ENCODE data around the gene DPYSL3. TPM values are rescaled to one million over a fixed set of nuclear protein-coding genes. Genes with fewer than 3 reads are reported as not detected.

The DPYSL3 gene
- total RNA-seq, 1 donor from 2014 or later = 109 TPM

DNA sequence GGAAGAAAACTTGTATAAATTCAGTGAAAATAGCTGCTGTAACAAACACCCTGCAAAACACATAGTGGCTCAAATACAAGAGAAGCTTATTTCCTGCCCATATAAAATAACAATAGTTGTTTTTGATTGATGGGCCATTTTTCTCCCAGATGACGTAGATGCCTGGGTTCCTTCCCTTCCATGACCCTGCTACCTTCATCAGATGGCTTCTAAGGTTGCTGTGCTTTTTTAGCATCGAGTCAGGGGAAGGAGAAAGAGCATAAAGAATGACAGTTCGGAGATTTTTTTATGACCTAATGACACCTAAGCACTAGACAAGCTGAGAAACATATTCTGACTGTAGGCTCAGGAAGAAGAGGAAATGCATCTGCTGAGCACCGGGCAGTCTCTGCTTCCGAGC is 34.7 kb upstream of the DPYSL3 start:
- Histone ChIP-seq H3K27me3 (ENCODE audit: control insufficient read depth in 3 of 3, insufficient read depth in 3 of 3, low read length in 3 of 3) (no peaks in the 10 kb centered on the region), H3K4me3 (ENCODE audit: low read length in 3 of 3) (no peak overlapping the region), H3K9me3 (ENCODE audit: control insufficient read depth in 3 of 3, low read length in 3 of 3) (no peaks in the 10 kb centered on the region), H3K4me1 (ENCODE audit: control insufficient read depth in 3 of 3, insufficient read depth in 3 of 3, low read length in 3 of 3) (no peaks in the 10 kb centered on the region), H3K27ac (ENCODE audit: low read depth, low read length) (no peak overlapping the region), H3K36me3 (ENCODE audit: control insufficient read depth in 3 of 3, insufficient read depth in 3 of 3, low read length in 3 of 3) (no peaks in the 10 kb centered on the region), H3K9ac (ENCODE audit: low read depth in 1 of 3, low read length in 3 of 3) (no peak overlapping the region)

DNA sequence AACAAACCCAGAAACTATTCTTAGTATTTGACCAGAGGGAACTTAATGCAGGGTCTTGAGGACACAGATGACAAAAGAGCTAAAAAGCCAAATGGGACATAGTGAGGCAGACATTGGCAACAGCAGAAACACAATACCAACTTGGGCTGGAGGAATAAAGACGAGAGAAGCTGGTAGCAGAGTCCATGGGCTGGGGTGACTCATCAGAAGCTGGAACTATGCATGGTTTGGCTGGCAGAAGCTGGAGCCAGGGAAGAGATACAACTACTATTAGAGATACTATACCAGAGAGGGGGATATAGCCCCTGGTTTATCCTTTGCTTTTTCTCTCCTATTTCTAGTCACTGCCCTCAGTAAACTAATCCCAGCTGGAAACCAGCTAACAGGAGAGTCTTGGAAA is 29.2 kb upstream of the DPYSL3 start:
- no peaks in the 10 kb centered on the region for H3K36me3 ChIP-seq (ENCODE audit: control insufficient read depth in 3 of 3, insufficient read depth in 3 of 3, low read length in 3 of 3)

GRCh38 chr5:147538236-147538635 is 28.4 kb upstream of the DPYSL3 start:
- H3K9ac ChIP-seq (ENCODE audit: low read depth in 1 of 3, low read length in 3 of 3) = no peak overlapping the region
- no peaks in the 10 kb centered on the region for H3K9me3 ChIP-seq (ENCODE audit: control insufficient read depth in 3 of 3, low read length in 3 of 3)
- H3K4me3 ChIP-seq (ENCODE audit: low read length in 3 of 3) = no peak overlapping the region
- H3K27ac ChIP-seq (ENCODE audit: low read depth, low read length) = no peak overlapping the region
- H3K36me3 ChIP-seq (ENCODE audit: control insufficient read depth in 3 of 3, insufficient read depth in 3 of 3, low read length in 3 of 3) = no peaks in the 10 kb centered on the region
- H3K27me3 ChIP-seq (ENCODE audit: control insufficient read depth in 3 of 3, insufficient read depth in 3 of 3, low read length in 3 of 3) = no peaks in the 10 kb centered on the region
- no peaks in the 10 kb centered on the region for H3K4me1 ChIP-seq (ENCODE audit: control insufficient read depth in 3 of 3, insufficient read depth in 3 of 3, low read length in 3 of 3)

More for the DNA sequence above, 29.2 kb upstream of the DPYSL3 start:
- Histone ChIP-seq H3K9me3 (ENCODE audit: control insufficient read depth in 3 of 3, low read length in 3 of 3) (no peaks in the 10 kb centered on the region), H3K4me1 (ENCODE audit: control insufficient read depth in 3 of 3, insufficient read depth in 3 of 3, low read length in 3 of 3) (no peaks in the 10 kb centered on the region), H3K27me3 (ENCODE audit: control insufficient read depth in 3 of 3, insufficient read depth in 3 of 3, low read length in 3 of 3) (no peaks in the 10 kb centered on the region), H3K4me3 (ENCODE audit: low read length in 3 of 3) (no peak overlapping the region), H3K27ac (ENCODE audit: low read depth, low read length) (no peak overlapping the region), H3K9ac (ENCODE audit: low read depth in 1 of 3, low read length in 3 of 3) (no peak overlapping the region)

- Histone ChIP-seq H3K4me3 (ENCODE audit: low read length in 3 of 3) (no peak overlapping the region), H3K9ac (ENCODE audit: low read depth in 1 of 3, low read length in 3 of 3) (no peak overlapping the region), H3K9me3 (ENCODE audit: control insufficient read depth in 3 of 3, low read length in 3 of 3) (no peaks in the 10 kb centered on the region), H3K36me3 (ENCODE audit: control insufficient read depth in 3 of 3, insufficient read depth in 3 of 3, low read length in 3 of 3) (no peaks in the 10 kb centered on the region), H3K27me3 (ENCODE audit: control insufficient read depth in 3 of 3, insufficient read depth in 3 of 3, low read length in 3 of 3) (no peaks in the 10 kb centered on the region), H3K4me1 (ENCODE audit: control insufficient read depth in 3 of 3, insufficient read depth in 3 of 3, low read length in 3 of 3) (no peaks in the 10 kb centered on the region), H3K27ac (ENCODE audit: low read depth, low read length) (peak overlapping the region; percentile 47)
Measured at GRCh38 chr5:147534172-147534951, 24.5 kb upstream of the DPYSL3 start.

DNA sequence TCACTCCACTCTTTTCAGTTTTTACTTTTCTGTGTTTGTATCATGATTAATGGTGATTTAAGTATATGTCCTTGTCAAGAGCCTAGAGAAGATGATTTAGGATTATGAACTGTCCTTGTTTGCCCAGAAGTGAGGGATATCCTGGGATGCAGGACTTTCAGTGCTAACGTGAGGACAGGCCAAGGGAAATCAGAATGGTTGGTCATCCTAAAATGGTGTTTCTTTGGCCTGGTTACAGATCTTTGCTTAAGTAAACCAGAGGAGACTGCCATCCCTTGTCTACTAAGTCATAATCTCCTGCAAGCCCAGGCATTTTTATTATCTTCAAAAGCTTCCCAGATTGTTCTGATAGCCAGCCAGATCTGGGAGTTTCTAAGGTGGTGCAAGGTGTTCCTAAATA is 22.3 kb upstream of the DPYSL3 start:
- Histone ChIP-seq H3K9me3 (ENCODE audit: control insufficient read depth in 3 of 3, low read length in 3 of 3) (no peaks in the 10 kb centered on the region), H3K27ac (ENCODE audit: low read depth, low read length) (no peak overlapping the region), H3K9ac (ENCODE audit: low read depth in 1 of 3, low read length in 3 of 3) (no peak overlapping the region), H3K27me3 (ENCODE audit: control insufficient read depth in 3 of 3, insufficient read depth in 3 of 3, low read length in 3 of 3) (no peaks in the 10 kb centered on the region), H3K4me1 (ENCODE audit: control insufficient read depth in 3 of 3, insufficient read depth in 3 of 3, low read length in 3 of 3) (no peaks in the 10 kb centered on the region), H3K4me3 (ENCODE audit: low read length in 3 of 3) (no peak overlapping the region), H3K36me3 (ENCODE audit: control insufficient read depth in 3 of 3, insufficient read depth in 3 of 3, low read length in 3 of 3) (no peaks in the 10 kb centered on the region)

- Histone ChIP-seq H3K36me3 (ENCODE audit: control insufficient read depth in 3 of 3, insufficient read depth in 3 of 3, low read length in 3 of 3) (no peaks in the 10 kb centered on the region), H3K27me3 (ENCODE audit: control insufficient read depth in 3 of 3, insufficient read depth in 3 of 3, low read length in 3 of 3) (no peaks in the 10 kb centered on the region), H3K27ac (ENCODE audit: low read depth, low read length) (no peak overlapping the region), H3K4me1 (ENCODE audit: control insufficient read depth in 3 of 3, insufficient read depth in 3 of 3, low read length in 3 of 3) (no peaks in the 10 kb centered on the region), H3K4me3 (ENCODE audit: low read length in 3 of 3) (no peak overlapping the region), H3K9ac (ENCODE audit: low read depth in 1 of 3, low read length in 3 of 3) (no peak overlapping the region), H3K9me3 (ENCODE audit: control insufficient read depth in 3 of 3, low read length in 3 of 3) (no peaks in the 10 kb centered on the region)
Measured at GRCh38 chr5:147530530-147531389, 20.9 kb upstream of the DPYSL3 start.

- Histone ChIP-seq H3K4me3 (ENCODE audit: low read length in 3 of 3) (no peak overlapping the region), H3K27me3 (ENCODE audit: control insufficient read depth in 3 of 3, insufficient read depth in 3 of 3, low read length in 3 of 3) (no peaks in the 10 kb centered on the region), H3K36me3 (ENCODE audit: control insufficient read depth in 3 of 3, insufficient read depth in 3 of 3, low read length in 3 of 3) (no peaks in the 10 kb centered on the region), H3K9ac (ENCODE audit: low read depth in 1 of 3, low read length in 3 of 3) (no peak overlapping the region), H3K27ac (ENCODE audit: low read depth, low read length) (no peak overlapping the region), H3K4me1 (ENCODE audit: control insufficient read depth in 3 of 3, insufficient read depth in 3 of 3, low read length in 3 of 3) (no peaks in the 10 kb centered on the region), H3K9me3 (ENCODE audit: control insufficient read depth in 3 of 3, low read length in 3 of 3) (no peaks in the 10 kb centered on the region)
Measured at GRCh38 chr5:147523069-147523468, 13.2 kb upstream of the DPYSL3 start.

DNA sequence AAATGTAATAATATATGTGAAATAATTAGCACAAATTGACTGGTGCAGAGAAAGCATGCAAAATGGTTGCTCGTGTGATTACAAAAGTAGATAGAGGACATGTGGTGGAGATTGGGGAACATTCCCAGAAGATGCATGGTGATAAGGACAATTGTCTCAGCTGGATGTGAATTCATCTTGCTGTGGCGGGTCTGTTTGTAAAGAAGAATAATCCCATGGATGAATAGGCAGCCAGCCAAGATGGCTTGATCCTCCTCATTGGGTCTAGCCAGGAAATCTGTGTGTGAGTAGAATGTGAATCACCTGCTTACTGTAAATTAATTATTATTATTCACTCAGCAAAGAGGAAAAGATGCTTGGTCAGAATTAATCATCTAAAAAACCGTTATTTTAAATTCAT is 12.6 kb upstream of the DPYSL3 start:
- no peaks in the 10 kb centered on the region for H3K9me3 ChIP-seq (ENCODE audit: control insufficient read depth in 3 of 3, low read length in 3 of 3)
- no peak overlapping the region for H3K4me3 ChIP-seq (ENCODE audit: low read length in 3 of 3)
- H3K9ac ChIP-seq (ENCODE audit: low read depth in 1 of 3, low read length in 3 of 3) = no peak overlapping the region
- no peaks in the 10 kb centered on the region for H3K27me3 ChIP-seq (ENCODE audit: control insufficient read depth in 3 of 3, insufficient read depth in 3 of 3, low read length in 3 of 3)
- no peaks in the 10 kb centered on the region for H3K36me3 ChIP-seq (ENCODE audit: control insufficient read depth in 3 of 3, insufficient read depth in 3 of 3, low read length in 3 of 3)
- no peak overlapping the region for H3K27ac ChIP-seq (ENCODE audit: low read depth, low read length)
- H3K4me1 ChIP-seq (ENCODE audit: control insufficient read depth in 3 of 3, insufficient read depth in 3 of 3, low read length in 3 of 3) = no peaks in the 10 kb centered on the region

DNA sequence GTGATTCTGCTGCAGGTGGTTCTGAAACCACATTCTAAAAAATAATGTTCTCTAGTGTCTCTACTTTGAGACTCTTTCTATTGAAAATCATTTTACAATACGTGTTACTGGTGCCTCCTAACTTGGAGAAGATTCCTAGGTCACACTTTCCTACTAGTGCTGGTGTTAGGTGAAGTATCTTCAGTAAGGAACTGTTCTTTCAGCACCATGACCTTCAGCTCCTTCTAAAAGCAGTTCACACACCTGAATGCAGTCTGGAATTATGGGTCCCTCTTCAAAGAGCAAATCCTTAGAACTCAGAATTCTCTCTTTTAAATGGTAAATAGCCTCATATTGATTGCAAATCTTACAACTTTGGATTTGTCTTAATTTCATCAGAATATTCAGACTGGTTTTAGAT is 10.6 kb upstream of the DPYSL3 start:
- Histone ChIP-seq H3K27me3 (ENCODE audit: control insufficient read depth in 3 of 3, insufficient read depth in 3 of 3, low read length in 3 of 3) (no peaks in the 10 kb centered on the region), H3K9ac (ENCODE audit: low read depth in 1 of 3, low read length in 3 of 3) (no peak overlapping the region), H3K4me3 (ENCODE audit: low read length in 3 of 3) (no peak overlapping the region), H3K4me1 (ENCODE audit: control insufficient read depth in 3 of 3, insufficient read depth in 3 of 3, low read length in 3 of 3) (no peaks in the 10 kb centered on the region), H3K9me3 (ENCODE audit: control insufficient read depth in 3 of 3, low read length in 3 of 3) (no peaks in the 10 kb centered on the region), H3K36me3 (ENCODE audit: control insufficient read depth in 3 of 3, insufficient read depth in 3 of 3, low read length in 3 of 3) (no peaks in the 10 kb centered on the region), H3K27ac (ENCODE audit: low read depth, low read length) (no peak overlapping the region)

DNA sequence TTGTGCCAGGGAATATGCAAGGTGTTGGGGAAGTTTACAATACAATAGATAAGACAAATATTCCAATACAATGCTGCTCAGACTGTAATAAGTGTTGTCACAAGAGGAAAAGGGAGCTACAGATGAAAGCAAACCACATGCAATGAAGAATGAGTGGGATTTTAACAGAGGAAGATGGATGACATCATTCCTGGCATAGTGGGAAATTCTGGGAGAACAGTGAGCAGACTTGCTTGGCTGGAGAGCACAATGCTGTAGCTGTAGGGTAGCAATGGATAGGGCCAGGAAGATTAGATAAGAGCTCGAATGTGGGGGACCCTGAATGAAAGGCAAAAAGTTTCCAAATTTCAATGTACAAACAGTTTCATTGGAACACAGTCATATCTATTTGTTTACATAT is 9.5 kb upstream of the DPYSL3 start:
- Histone ChIP-seq H3K36me3 (ENCODE audit: control insufficient read depth in 3 of 3, insufficient read depth in 3 of 3, low read length in 3 of 3) (no peaks in the 10 kb centered on the region), H3K27ac (ENCODE audit: low read depth, low read length) (no peak overlapping the region), H3K4me1 (ENCODE audit: control insufficient read depth in 3 of 3, insufficient read depth in 3 of 3, low read length in 3 of 3) (no peaks in the 10 kb centered on the region), H3K9ac (ENCODE audit: low read depth in 1 of 3, low read length in 3 of 3) (no peak overlapping the region), H3K9me3 (ENCODE audit: control insufficient read depth in 3 of 3, low read length in 3 of 3) (no peaks in the 10 kb centered on the region), H3K27me3 (ENCODE audit: control insufficient read depth in 3 of 3, insufficient read depth in 3 of 3, low read length in 3 of 3) (no peaks in the 10 kb centered on the region), H3K4me3 (ENCODE audit: low read length in 3 of 3) (no peak overlapping the region)

All from skeletal muscle tissue (tissue), 4 donors.